ENCODE results near the gene CAMSAP1. TPM values are rescaled to one million over a fixed set of nuclear protein-coding genes. Genes with fewer than 3 reads are reported as not detected.

CAMSAP1 gene
- total RNA-seq, 2 experiments from 2014 or later, result 30.4 to 33.0 TPM

GRCh38 chr9:135896626-135897025, 10.7 kb downstream of the CAMSAP1 start:
- Histone ChIP-seq H2AFZ (ENCODE audit: low read length) (no peak overlapping the region), H3K9me3 (ENCODE audit: low read length) (peaks cover 13% of the 10 kb centered on the region; the same call in 1 of the 2 replicates), H3K79me2 (ENCODE audit: insufficient read depth, low read depth, low read length) (peaks cover 75% of the 10 kb centered on the region), H4K20me1 (ENCODE audit: insufficient read depth, low read length) (peaks cover 10% of the 10 kb centered on the region), H3K4me3 (ENCODE audit: low read depth, low read length, poor library complexity, severe bottlenecking) (no peak overlapping the region), H3K4me2 (ENCODE audit: low read length) (no peak overlapping the region), H3K9me2 (ENCODE audit: insufficient read depth, low read length) (no peaks in the 10 kb centered on the region), H3K36me3 (ENCODE audit: insufficient read depth, low read length) (peaks cover 40% of the 10 kb centered on the region), H3K27ac (ENCODE audit: low read depth, low read length, poor library complexity, severe bottlenecking) (no peak overlapping the region), H3K4me1 (ENCODE audit: insufficient read depth, low read length, poor library complexity, severe bottlenecking) (peaks cover 6% of the 10 kb centered on the region)
- POLR2A ChIA-PET, result no interaction called here
- intact Hi-C loops (cut with micrococcal nuclease; ENCODE audit: unreplicated experiment), result no loop called here
- CTCF ChIA-PET (ENCODE audit: unreplicated experiment), result no interaction called here
- TF ChIP-seq EZH2phosphoT487 (IDR thresholded peaks at IDR 0.05; ENCODE audit: borderline replicate concordance, low read depth, low read length), result no peak
- DNase-seq (ENCODE audit: low spot score), result no peak
- BruUV-seq (replicated peaks), result no TSS peak

GRCh38 chr9:135896205-135896604, 11.1 kb downstream of the CAMSAP1 start:
- no TSS peak for BruUV-seq (replicated peaks)
- intact Hi-C loops (cut with micrococcal nuclease; ENCODE audit: unreplicated experiment), result no loop called here
- Histone ChIP-seq H3K4me3 (ENCODE audit: low read depth, low read length, poor library complexity, severe bottlenecking) (no peak overlapping the region), H3K79me2 (ENCODE audit: insufficient read depth, low read depth, low read length) (peaks cover 75% of the 10 kb centered on the region), H3K9me2 (ENCODE audit: insufficient read depth, low read length) (no peaks in the 10 kb centered on the region), H3K4me1 (ENCODE audit: insufficient read depth, low read length, poor library complexity, severe bottlenecking) (peaks cover 6% of the 10 kb centered on the region), H3K4me2 (ENCODE audit: low read length) (no peak overlapping the region), H4K20me1 (ENCODE audit: insufficient read depth, low read length) (peaks cover 10% of the 10 kb centered on the region), H3K36me3 (ENCODE audit: insufficient read depth, low read length) (peaks cover 36% of the 10 kb centered on the region), H3K27ac (ENCODE audit: low read depth, low read length, poor library complexity, severe bottlenecking) (no peak overlapping the region), H3K9me3 (ENCODE audit: low read length) (peaks cover 13% of the 10 kb centered on the region; the same call in 1 of the 2 replicates), H2AFZ (ENCODE audit: low read length) (no peak overlapping the region)
- TF ChIP-seq EZH2phosphoT487 (IDR thresholded peaks at IDR 0.05; ENCODE audit: borderline replicate concordance, low read depth, low read length) (no peak), CTCF (conservative IDR thresholded peaks at IDR 0.05; ENCODE audit: low read length) (no peak)
- CTCF ChIA-PET (ENCODE audit: unreplicated experiment), result no interaction called here
- POLR2A ChIA-PET, result no interaction called here
- DNase-seq (ENCODE audit: low spot score), result no peak

- Histone ChIP-seq H3K9me2 (ENCODE audit: insufficient read depth, low read length) (no peaks in the 10 kb centered on the region), H2AFZ (ENCODE audit: low read length) (no peak overlapping the region), H3K4me3 (ENCODE audit: low read depth, low read length, poor library complexity, severe bottlenecking) (no peak overlapping the region), H3K4me2 (ENCODE audit: low read length) (no peak overlapping the region), H3K4me1 (ENCODE audit: insufficient read depth, low read length, poor library complexity, severe bottlenecking) (peaks cover 6% of the 10 kb centered on the region), H3K79me2 (ENCODE audit: insufficient read depth, low read depth, low read length) (peaks cover 74% of the 10 kb centered on the region), H4K20me1 (ENCODE audit: insufficient read depth, low read length) (peaks cover 10% of the 10 kb centered on the region), H3K27ac (ENCODE audit: low read depth, low read length, poor library complexity, severe bottlenecking) (no peak overlapping the region), H3K9me3 (ENCODE audit: low read length) (peaks cover 13% of the 10 kb centered on the region; the same call in 1 of the 2 replicates), H3K36me3 (ENCODE audit: insufficient read depth, low read length) (peaks cover 31% of the 10 kb centered on the region)
- TF ChIP-seq CTCF (conservative IDR thresholded peaks at IDR 0.05; ENCODE audit: low read length), result no peak
- TF ChIP-seq EZH2phosphoT487 (IDR thresholded peaks at IDR 0.05; ENCODE audit: borderline replicate concordance, low read depth, low read length), result no peak
- CTCF ChIA-PET (ENCODE audit: unreplicated experiment), result no interaction called here
- POLR2A ChIA-PET, result no interaction called here
- no TSS peak for BruUV-seq (replicated peaks)
- intact Hi-C loops (cut with micrococcal nuclease; ENCODE audit: unreplicated experiment), result no loop called here
- DNase-seq (ENCODE audit: low spot score), result no peak
These were observed 12.0 kb downstream of the CAMSAP1 start for GRCh38 chr9:135895202-135895848.

All from OCI-LY7 (cell line).